Measurements from ENCODE around the gene FGF3. TPM values are rescaled to one million over a fixed set of nuclear protein-coding genes. Genes with fewer than 3 reads are reported as not detected.

FGF3 gene
- polyA plus RNA-seq, 3 donors: not detected

- WGBS (ENCODE audit: insufficient coverage): 78% methylated on average over 9 of the region's 14 CpGs
- intact Hi-C loops (cut with micrococcal nuclease): no loop called here
- TF ChIP-seq CTCF (IDR thresholded peaks at IDR 0.05): no peak
Measured at GRCh38 chr11:69797156-69797555, 22.1 kb downstream of the FGF3 start.

GRCh38 chr11:69796063-69796462 is 23.2 kb downstream of the FGF3 start:
- Histone ChIP-seq H3K36me3 (replicated peaks in 1 of 2; ENCODE audit: control insufficient read depth in 1 of 2, insufficient read depth in 2 of 2, low read length in 2 of 2) (no peaks in the 10 kb centered on the region), H3K4me3 (replicated peaks in 1 of 3; ENCODE audit: low read depth in 2 of 3, low read length in 3 of 3) (no peak overlapping the region), H2AFZ (ENCODE audit: insufficient read depth, low read depth, low read length, poor library complexity, severe bottlenecking) (no peak overlapping the region), H3K4me1 (ENCODE audit: control insufficient read depth in 1 of 2, insufficient read depth in 2 of 2, low read length in 2 of 2) (no peaks in the 10 kb centered on the region), H3K9ac (ENCODE audit: insufficient read depth, low read length, poor library complexity, severe bottlenecking) (no peak overlapping the region), H3K79me2 (ENCODE audit: insufficient read depth, low read length) (no peaks in the 10 kb centered on the region), H3K27ac (ENCODE audit: low read depth in 1 of 2, low read length in 2 of 2) (no peak overlapping the region), H3K9me3 (replicated peaks in 1 of 2; ENCODE audit: control insufficient read depth in 1 of 2, insufficient read depth in 1 of 2, low read length in 2 of 2) (peaks cover 5 to 7% of the 10 kb centered on the region in 2 donors), H3K27me3 (ENCODE audit: control insufficient read depth in 2 of 2, insufficient read depth in 2 of 2, low read length in 2 of 2) (no peaks in the 10 kb centered on the region), H4K20me1 (ENCODE audit: insufficient read depth, low read length) (no peaks in the 10 kb centered on the region), H3K4me2 (replicated peaks; ENCODE audit: extremely low read depth, low read length, poor library complexity, severe bottlenecking) (no peak overlapping the region)
- H3K27ac Mint-ChIP-seq: no peak overlapping the region
- peaks cover 0 to 7% (median 3%) of the 10 kb centered on the region in 7 donors for H3K9me3 Mint-ChIP-seq
- H3K4me1 Mint-ChIP-seq: no peaks in the 10 kb centered on the region
- H3K4me3 Mint-ChIP-seq: no peak overlapping the region
- H3K27me3 Mint-ChIP-seq (ENCODE audit: low read depth in 3 of 3): peaks cover 1 to 7% (median 4%) of the 10 kb centered on the region in 3 donors
- DNase-seq: no peak
- intact Hi-C loops (cut with micrococcal nuclease): no loop called here
- no peak for TF ChIP-seq CTCF (IDR thresholded peaks at IDR 0.05)
- 80% methylated on average over 9 of the region's 9 CpGs for WGBS (ENCODE audit: insufficient coverage)
- no peaks in the 10 kb centered on the region for H3K36me3 Mint-ChIP-seq

More at GRCh38 chr11:69797156-69797555, 22.1 kb downstream of the FGF3 start:
- Histone ChIP-seq H3K9ac (ENCODE audit: insufficient read depth, low read length, poor library complexity, severe bottlenecking) (no peak overlapping the region), H3K27ac (ENCODE audit: low read depth in 1 of 2, low read length in 2 of 2) (no peak overlapping the region), H3K4me3 (replicated peaks in 1 of 3; ENCODE audit: low read depth in 2 of 3, low read length in 3 of 3) (no peak overlapping the region), H3K4me1 (ENCODE audit: control insufficient read depth in 1 of 2, insufficient read depth in 2 of 2, low read length in 2 of 2) (no peaks in the 10 kb centered on the region), H3K9me3 (replicated peaks in 1 of 2; ENCODE audit: control insufficient read depth in 1 of 2, insufficient read depth in 1 of 2, low read length in 2 of 2) (peaks cover 5 to 7% of the 10 kb centered on the region in 2 donors), H3K36me3 (replicated peaks in 1 of 2; ENCODE audit: control insufficient read depth in 1 of 2, insufficient read depth in 2 of 2, low read length in 2 of 2) (no peaks in the 10 kb centered on the region), H3K79me2 (ENCODE audit: insufficient read depth, low read length) (no peaks in the 10 kb centered on the region), H3K27me3 (ENCODE audit: control insufficient read depth in 2 of 2, insufficient read depth in 2 of 2, low read length in 2 of 2) (no peaks in the 10 kb centered on the region), H4K20me1 (ENCODE audit: insufficient read depth, low read length) (no peaks in the 10 kb centered on the region), H3K4me2 (replicated peaks; ENCODE audit: extremely low read depth, low read length, poor library complexity, severe bottlenecking) (no peak overlapping the region), H2AFZ (ENCODE audit: insufficient read depth, low read depth, low read length, poor library complexity, severe bottlenecking) (no peak overlapping the region)
- no peak overlapping the region for H3K27ac Mint-ChIP-seq
- H3K36me3 Mint-ChIP-seq: no peaks in the 10 kb centered on the region
- no peak overlapping the region for H3K4me3 Mint-ChIP-seq
- peaks cover 1 to 7% (median 4%) of the 10 kb centered on the region in 3 donors for H3K27me3 Mint-ChIP-seq (ENCODE audit: low read depth in 3 of 3)
- no peak for DNase-seq
- peaks cover 0 to 7% (median 3%) of the 10 kb centered on the region in 7 donors for H3K9me3 Mint-ChIP-seq
- H3K4me1 Mint-ChIP-seq: no peaks in the 10 kb centered on the region
